GM19467 (cell line): ENCODE results near the gene EPB41L2.
"Not testable (repeated sequence)": the region's sequence is repeated elsewhere in the genome, so short reads cannot be mapped to it uniquely, and the experiment has no call there.

Source experiments
- ATAC-seq: cut with Tn5 transposase; IDR thresholded peaks from one replicate; pipeline ENCODE4 v1.9.1; 2021; ENCODE audit warnings: mild to moderate bottlenecking, moderate library complexity; ENCODE audit not compliant: unreplicated experiment

EPB41L2 gene

DNA sequence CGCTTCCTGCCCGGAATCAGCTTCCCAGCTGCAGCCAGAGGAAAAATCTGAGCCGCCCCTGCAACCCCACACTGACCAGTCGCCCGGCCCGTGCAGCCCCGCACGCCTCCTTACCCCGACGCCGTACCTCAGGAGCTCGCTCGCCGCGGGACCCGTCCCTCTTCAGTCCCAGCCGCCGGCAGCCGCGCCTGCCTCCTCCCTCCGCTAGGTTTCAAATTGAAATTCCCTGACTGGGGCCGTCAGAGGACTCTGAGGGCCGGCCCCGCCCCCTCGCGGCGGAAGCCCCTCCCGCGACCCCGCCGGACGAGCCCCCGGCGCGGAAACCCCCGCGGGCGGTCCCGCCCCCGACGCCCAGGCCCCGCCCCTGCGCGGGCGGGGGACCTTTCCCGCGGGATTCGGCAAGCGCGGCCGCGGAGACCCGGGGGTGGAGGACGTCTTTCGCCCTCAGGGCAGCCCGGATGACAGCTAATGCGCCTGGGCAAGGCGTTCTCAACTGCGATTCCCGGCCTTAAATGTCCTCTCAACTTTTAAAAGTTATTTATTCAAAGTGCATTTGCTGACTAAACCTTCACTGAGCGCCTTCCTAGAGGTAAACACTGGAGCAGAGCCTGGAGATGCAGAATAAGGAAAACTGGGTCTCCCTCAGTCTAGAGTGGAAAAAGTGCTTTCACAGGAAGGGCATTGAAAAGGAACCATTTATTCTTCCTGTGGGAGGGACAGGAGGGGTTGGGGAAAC, at the start of gene EPB41L2:
TSS of gene EPB41L2 (minus strand) at position 218 of the 736 bp plus-strand sequence. CDS start 106,760 bp downstream, outside the sequence.
- ATAC-seq, result peak; percentile 78

DNA sequence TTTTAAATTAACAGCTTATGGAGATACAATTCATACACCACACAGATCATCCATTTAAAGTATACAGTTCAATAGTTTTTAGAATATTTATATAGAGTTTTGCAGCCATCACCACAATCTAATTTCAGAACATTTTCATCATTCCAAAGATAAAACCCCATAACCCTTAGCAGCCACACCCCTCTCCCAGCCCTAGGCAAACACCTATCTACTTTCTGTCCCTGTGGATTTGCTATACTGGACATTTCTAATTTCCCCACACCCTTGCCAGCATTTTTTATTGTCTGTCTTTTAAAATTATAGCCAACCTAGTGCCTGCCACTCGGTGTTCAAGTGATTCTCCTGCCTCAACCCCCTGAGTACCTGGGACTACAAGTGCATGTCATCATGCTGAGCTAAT, 49.2 kb upstream of the EPB41L2 start:
- ATAC-seq, result no peak

DNA sequence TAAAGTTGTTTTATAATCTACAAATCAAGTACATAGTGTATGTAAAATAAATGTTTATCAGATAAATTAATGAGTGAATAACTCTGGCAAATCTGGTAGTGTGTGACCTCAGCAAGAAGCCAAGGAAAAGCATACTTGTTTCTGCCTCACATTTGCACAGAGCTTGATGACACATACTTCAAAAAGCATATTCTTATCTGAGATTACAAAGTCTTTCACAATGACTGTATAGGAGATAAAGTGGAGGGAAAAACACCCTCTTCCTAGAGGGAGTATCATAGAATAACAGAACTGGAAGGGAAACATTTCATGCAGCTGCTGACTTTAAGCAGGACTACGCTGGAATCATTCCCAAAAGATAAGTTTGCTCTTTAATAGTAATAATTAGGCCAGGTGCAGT, 44.1 kb upstream of the EPB41L2 start:
- ATAC-seq, result no peak

DNA sequence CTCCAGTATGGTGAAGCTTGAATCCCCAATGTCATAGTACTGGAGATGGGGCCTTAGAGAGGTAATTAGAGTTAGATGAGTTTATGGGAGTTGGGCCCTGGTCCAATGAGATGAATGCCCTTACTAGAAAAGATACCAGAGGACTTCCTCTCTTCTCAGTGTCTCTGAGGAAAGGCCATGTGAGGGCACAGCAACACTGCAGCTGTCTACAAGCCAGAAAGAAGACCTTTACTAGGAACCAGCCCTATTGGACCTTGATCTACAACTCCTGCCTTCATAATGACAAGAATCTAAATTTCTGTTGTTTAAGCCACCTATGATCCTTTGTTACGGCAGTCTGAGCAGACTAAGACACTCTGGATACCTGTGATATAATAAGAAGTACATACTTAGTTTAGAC, 40.9 kb upstream of the EPB41L2 start:
- ATAC-seq, result no peak

DNA sequence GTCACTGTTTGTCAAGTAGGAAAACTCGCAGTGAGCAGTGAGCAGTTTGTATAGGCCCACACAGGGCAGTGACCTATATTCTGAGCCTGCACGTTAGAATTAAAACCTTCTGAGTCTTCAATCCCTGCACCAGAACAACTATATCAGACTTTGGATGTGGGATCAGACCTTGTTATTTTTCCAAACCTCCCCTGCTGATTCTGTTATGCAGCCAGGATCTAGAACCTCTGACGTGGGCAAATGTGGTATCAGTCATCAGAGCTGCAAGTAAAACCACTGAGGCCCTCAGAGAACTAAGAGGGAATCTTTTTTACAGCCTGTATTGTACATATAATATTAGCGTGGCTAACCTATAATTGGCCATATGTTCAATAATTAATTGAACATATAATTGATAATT, 40.3 kb upstream of the EPB41L2 start:
- ATAC-seq, result no peak

DNA sequence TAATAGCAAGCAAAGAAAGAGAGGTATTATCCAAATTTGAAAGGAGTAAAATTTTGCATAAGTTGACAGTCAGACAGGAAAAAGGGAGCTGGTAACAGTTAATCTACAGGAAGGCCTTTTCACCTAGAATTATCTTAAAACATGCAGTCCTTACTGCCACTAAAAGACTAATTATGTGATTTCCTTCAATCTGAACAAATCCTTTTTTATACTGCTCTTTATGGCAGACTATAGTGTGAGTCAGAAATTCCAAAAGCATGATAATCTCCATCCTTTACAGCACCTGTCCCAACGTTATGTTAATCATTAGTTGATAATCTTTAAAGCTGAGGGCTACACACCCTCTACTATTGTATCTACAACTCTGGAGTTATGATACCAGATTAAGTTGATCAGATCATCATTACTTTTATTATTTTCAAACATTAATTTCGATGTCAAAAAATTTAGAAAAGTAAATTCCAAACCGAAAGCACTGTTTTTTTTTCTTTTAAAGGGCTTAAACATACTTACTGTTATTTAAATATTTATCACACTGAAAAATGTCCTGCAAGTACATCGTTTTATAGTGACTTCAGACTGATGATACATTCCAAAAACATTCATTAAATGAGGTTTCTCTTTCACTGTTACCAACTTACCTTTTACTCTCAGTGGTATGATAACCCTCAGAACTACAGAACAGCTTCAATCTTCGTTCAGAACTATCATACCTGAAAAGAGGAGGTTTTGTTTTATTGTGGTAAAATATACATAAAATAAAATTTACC, 39.1 kb upstream of the EPB41L2 start:
- no peak for ATAC-seq

DNA sequence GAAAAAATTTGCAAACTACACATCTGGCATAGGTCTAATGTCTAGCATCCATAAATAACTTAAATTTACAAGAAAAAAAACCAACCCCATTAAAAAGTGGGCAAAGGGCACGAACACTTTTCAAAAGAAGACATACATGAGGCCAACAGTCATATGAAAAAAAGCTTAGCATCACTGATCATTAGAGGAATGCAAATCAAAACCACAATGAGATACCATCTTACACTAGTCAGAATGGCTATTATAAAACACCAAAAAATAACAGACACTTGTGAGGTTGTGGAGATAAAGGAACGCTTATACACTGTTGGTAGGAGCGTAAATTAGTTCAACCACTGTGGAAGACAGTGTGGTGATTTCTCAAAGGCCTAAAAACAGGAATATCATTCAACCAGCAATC, 33.7 kb upstream of the EPB41L2 start:
- ATAC-seq, result no peak

DNA sequence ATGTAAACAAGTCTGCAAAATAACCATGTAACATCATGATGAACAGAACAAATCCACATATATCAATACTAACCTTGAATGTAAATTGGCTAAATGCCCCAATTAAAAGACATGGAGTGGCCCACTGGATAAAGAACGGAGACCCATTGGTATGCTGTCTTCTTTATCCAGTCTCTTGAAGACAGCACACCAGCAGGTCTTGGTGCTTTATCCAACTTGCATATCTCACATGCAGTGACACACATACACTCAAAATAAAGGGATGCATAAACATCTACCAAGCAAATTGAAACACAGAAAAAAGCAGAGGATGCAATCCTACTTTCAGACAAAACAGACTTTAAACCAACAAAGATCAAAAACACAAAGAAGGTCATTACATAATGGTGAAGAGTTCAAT, 30.3 kb upstream of the EPB41L2 start:
- no peak for ATAC-seq

DNA sequence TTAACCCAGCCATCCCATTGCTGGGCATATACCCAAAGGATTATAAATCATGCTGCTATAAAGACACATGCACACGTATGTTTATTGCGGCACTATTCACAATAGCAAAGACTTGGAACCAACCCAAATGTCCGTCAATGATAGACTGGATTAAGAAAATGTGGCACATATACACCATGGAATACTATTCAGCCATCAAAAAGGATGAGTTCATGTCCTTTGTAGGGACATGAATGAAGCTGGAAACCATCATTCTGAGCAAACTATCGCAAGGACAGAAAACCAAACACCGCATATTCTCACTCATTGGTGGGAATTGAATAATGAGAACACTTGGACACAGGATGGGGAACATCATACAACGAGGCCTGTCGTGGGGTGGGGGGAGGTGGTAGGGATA, 28.9 kb upstream of the EPB41L2 start:
- not testable (repeated sequence) for ATAC-seq

DNA sequence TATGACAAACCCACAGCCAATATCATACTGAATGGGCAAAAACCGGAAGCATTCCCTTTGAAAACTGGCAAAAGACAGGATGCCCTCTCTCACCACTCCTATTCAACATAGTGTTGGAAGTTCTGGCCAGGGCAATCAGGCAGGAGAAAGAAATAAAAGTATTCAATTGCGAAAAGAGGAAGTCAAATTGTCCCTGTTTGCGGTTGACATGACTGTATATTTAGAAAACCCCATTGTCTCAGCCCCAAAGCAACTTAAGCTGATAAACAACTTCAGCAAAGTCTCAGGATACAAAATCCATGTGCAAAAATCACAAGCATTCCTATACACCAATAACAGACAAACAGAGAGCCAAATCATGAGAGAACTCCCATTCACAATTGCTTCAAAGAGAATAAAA, 27.3 kb upstream of the EPB41L2 start:
- not testable (repeated sequence) for ATAC-seq

DNA sequence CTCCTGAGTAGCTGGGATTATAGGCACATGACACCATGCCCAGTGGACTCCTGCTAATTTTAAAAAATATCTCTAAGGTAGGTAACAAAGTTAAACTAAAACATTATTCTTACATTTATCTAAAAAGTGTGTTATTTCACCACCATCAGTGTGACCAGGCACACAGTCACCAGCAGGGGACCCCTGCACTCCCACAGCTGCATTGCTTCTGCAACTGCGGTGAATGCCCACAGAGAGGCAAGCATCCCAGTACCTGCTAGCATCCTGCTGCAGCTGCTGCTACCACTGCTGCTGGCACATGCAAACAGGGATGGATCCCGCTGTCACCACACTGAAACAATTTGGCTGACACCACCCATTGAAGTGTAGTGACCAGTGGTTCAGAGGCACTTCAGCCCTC, 21.9 kb upstream of the EPB41L2 start:
- ATAC-seq, result no peak

DNA sequence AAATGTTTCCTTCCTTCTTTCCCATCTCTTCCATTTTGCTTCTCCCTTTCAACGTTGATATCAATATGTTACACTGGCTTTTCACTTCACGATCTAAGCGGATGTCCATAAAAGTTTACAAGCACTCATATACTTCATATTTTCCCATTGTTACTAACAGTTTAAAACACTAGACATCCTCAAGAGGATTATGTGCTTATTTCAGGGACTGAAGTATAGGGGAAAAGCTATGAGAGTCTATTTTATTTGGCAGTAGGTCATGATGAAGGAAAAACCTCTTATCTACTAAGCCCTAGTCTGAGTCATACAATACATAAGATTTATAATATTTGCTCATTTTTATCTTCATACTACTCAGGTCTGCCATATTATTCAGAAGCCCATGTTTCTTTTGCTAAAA, 20.6 kb upstream of the EPB41L2 start:
- ATAC-seq, result no peak

DNA sequence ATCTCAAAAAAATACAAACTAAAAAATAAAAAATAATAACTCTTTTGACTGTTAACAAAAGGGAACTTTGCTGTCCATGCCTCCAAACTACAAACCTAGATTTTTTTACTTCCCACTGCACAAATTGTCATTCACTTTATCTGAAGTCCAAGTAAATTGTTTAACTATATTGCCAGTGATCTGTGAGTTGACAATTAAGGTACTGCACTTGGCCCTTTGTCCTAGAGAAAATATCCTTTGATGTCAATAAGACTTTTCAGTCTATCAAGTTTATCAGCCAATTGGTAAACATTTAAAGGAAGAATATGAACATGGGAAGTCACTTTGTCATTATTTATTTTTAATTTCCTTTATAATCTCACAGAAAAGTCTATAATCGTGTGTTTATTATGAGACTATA, 19.3 kb upstream of the EPB41L2 start:
- ATAC-seq, result no peak

DNA sequence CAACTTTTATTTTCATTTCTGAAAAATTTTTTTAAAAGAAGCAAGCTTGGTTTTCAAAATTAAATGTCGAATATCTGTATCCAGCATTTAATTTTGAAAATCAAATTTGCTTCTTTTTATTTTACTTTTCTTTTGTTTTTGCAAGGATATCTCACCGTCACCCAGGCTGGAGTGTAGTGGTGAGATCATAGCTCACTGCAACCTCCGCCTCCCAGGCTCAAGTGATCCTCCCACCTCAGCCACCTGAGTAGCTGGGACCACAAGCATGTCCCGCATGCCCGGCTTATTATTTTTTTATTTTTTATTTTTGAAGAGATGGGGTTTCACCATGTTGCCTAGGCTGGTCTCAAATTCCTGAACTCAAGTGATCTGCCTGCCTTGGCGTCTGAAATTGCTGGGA, 17.0 kb upstream of the EPB41L2 start:
- no peak for ATAC-seq

DNA sequence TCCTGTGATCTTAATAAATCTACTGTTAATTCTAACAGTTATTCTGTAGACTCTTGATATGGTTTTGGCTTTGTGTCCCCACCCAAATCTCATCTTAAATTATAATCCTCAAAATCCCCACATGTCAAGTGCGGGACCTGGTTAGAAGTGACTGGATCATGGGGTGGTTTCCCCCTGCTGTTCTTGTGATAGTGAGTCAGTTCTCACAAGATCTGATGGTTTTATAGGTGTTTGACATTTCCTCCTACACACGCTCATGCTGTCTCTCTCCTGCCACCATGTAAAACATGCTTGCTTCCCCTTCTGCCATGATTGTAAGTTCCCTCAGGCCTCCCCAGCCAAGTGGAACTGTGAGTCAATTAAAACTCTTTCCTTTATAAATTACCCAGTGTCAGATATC, 10.5 kb upstream of the EPB41L2 start:
- no peak for ATAC-seq

DNA sequence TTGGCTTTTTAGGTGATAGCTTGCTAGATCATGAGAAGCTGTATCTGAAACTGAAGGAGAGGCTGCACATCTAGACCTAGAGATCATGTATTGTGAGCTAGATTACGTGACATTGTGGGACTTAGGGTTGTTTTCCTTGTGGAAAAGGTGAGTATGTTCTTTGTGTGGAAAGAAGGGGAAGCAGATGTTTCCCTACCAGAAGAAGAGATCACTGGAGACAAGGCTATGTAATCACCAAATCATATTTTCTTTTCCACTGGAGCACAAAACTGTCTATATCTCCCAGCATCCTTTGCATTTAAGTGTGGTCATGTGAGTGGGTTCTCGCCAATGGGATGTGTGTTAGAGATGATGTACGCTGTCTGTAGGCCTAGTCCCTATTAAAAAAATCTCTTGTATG, 7.0 kb upstream of the EPB41L2 start:
- ATAC-seq, result no peak

DNA sequence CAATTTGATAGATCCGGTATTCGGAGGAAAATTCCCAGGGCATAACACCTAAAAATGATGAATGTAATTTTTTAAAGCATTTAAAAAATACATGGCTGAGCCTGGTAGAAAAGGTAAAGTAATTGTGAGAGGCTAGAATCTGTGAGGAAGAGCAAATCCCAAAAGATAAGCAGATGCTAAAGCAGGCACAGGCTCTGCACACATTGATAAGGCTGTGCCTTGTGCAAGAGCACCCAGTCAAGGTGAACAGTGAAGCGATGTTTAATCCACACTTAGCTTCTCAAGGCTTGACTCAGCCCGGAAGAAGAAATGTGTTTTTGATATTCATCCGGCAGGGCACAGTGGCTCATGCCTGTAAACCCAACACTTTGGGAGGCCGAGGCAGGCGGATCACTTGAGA, 5.1 kb upstream of the EPB41L2 start:
- ATAC-seq, result no peak

DNA sequence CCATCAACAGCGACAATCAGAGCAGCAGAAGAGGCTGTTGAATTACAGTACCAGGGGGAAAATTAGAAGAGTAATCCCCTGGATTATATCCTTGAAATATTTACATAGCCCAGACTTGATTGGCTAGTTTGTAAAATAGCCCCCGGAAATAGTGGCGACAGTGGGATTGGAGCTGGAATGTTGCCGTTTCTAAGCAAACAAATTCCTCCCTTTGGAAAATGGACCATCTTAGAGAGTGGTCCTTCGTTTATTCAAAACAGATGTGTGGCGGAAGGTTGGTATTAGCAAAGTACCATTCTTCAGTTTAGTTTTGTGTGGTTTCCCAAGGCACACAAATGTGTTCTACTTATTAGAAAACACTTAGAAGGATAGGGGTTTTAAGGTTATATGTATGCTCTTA, 4.5 kb upstream of the EPB41L2 start:
- ATAC-seq, result no peak

DNA sequence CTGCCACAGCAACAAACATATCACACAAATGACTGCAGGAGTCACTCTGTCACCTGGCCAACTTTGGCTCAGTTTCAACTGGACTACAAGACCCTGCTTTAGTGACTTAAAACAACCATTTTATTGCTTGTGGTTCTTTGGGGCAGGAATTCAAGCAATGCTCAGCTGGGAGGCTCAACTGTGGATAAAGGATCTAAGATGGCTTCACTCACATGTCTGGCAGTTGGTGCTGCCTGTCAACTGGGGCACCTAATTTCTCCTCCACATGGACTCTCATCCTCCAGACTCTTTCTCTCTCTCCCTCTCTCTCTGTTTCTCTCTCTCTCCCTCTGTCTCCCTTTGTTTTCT, 2.8 kb upstream of the EPB41L2 start:
- no peak for ATAC-seq

DNA sequence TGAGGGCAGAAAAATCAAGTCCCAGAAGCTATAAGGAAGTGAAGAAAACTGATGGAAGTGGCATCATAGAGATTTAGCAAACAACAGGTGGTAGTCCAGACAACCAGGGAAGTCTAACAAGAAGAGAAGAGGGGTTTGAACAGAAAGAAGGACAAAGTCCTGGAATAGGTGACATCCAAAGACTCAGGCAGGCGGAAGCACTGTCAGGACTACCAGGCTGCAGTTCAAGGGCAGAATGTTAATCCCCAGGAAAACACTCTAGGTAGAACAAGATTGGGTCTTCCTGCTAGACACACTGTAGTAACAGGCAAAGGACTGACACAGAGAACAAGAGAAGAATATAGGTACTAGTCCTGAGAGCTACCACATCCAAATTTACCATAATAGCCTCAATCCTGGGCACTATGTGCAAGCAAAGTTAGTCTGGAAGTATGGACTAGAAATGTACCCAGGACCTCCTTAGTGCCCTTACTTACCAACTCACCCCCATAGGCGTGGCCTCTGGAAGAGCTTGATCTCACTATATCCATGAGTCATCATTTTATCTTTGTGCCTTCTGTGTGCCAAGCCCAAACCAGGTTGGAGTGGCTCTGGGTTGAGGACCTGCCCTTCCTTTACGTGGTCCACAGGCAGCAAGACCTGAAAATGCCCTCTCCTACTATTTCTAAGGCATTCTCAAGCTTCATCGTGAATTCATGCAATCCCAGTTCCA, 2.2 kb upstream of the EPB41L2 start:
- no peak for ATAC-seq

DNA sequence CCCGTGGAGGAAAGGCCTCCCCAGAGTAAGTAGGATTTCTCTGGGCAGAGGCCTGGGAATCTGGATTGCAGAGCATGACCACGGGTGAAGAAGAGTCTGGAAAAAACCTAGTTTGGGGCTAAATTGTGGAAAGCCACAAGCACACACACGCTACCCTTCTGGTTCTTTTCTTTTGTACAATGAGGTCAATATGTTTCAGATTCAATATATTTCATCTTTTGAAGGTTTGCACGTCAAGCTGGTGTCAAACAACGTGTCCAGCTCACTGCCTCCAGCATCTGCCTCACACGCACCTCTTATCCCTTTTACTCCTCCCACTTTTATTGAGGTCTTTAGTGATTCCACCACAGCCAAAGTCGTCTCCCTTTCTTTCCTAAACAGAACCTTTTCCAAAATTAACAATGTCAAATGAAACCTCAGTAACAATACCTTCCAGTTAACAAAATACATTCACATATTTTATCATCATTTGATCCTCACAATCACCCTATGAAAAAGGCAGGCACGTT, 773 bp upstream of the EPB41L2 start:
- ATAC-seq, result no peak
